Mononuclear cell (primary cell): Measurements from ENCODE around the gene SUN3. TPM values are rescaled to one million over a fixed set of nuclear protein-coding genes. Genes with fewer than 3 reads are reported as not detected.
"Not testable (repeated sequence)": the region's sequence is repeated elsewhere in the genome, so short reads cannot be mapped to it uniquely, and the experiment has no call there.

Source experiments
- H3K27me3 ChIP-seq: 2 replicates; pipeline ENCODE4 v1.6.0; 2011; ENCODE audit warnings: low read length, control low read depth; ENCODE audit not compliant: insufficient read depth
- H3K4me1 ChIP-seq: 2 replicates; pipeline ENCODE4 v1.5.1; 2011; ENCODE audit warnings: mild to moderate bottlenecking, low read length, control low read depth; ENCODE audit not compliant: insufficient read depth
- H3K4me3 ChIP-seq: 2 replicates; pipeline ENCODE4 v1.5.1; 2011; ENCODE audit warnings: mild to moderate bottlenecking, low read length, moderate library complexity
- H3K9me3 ChIP-seq: 2 replicates; pipeline ENCODE4 v1.5.1; 2011; ENCODE audit warnings: low read depth, mild to moderate bottlenecking, control low read depth, low read length
- total RNA-seq: library from RNA; depleted of rRNA; stranded (reverse); fragments of >200 nt; gene quantifications from one replicate; pipeline ENCODE4 v1.2.3, GENCODE V29; 2012

Gene SUN3
- total RNA-seq, 1 donor: 0.10 TPM

GRCh38 chr7:48004638-48005037 is 24.3 kb downstream of the SUN3 start:
- no peaks in the 10 kb centered on the region for H3K4me1 ChIP-seq
- H3K4me3 ChIP-seq: no peak overlapping the region
- no peaks in the 10 kb centered on the region for H3K27me3 ChIP-seq
- H3K9me3 ChIP-seq: no peaks in the 10 kb centered on the region

GRCh38 chr7:48004032-48004431 is 24.9 kb downstream of the SUN3 start:
- Histone ChIP-seq H3K9me3 (no peaks in the 10 kb centered on the region), H3K4me3 (no peak overlapping the region), H3K4me1 (no peaks in the 10 kb centered on the region), H3K27me3 (no peaks in the 10 kb centered on the region)

- H3K9me3 ChIP-seq, H3K27me3 ChIP-seq, H3K4me1 ChIP-seq, H3K4me3 ChIP-seq: not testable (repeated sequence)
Observed at GRCh38 chr7:48000164-48000563, 28.7 kb downstream of the SUN3 start.

- Histone ChIP-seq H3K4me1 (no peaks in the 10 kb centered on the region), H3K4me3 (no peak overlapping the region)
Observed at GRCh38 chr7:47999413-47999812, 29.5 kb downstream of the SUN3 start.

GRCh38 chr7:47992446-47992845 is 36.5 kb downstream of the SUN3 start:
- H3K9me3 ChIP-seq: no peaks in the 10 kb centered on the region
- no peaks in the 10 kb centered on the region for H3K27me3 ChIP-seq
- peak overlapping the region; percentile 50 for H3K4me3 ChIP-seq
- H3K4me1 ChIP-seq: peaks cover 13% of the 10 kb centered on the region

More at GRCh38 chr7:47999413-47999812, 29.5 kb downstream of the SUN3 start:
- no peaks in the 10 kb centered on the region for H3K9me3 ChIP-seq
- H3K27me3 ChIP-seq: no peaks in the 10 kb centered on the region

GRCh38 chr7:47991741-47992311 is 37.1 kb downstream of the SUN3 start:
- peak overlapping the region; percentile 50 for H3K4me3 ChIP-seq
- H3K9me3 ChIP-seq: no peaks in the 10 kb centered on the region
- H3K4me1 ChIP-seq: peaks cover 13% of the 10 kb centered on the region
- no peaks in the 10 kb centered on the region for H3K27me3 ChIP-seq

- H3K9me3 ChIP-seq: no peaks in the 10 kb centered on the region
- H3K4me1 ChIP-seq: peaks cover 13% of the 10 kb centered on the region
- H3K27me3 ChIP-seq: no peaks in the 10 kb centered on the region
- no peak overlapping the region for H3K4me3 ChIP-seq
Observed at GRCh38 chr7:47991270-47991669, 37.6 kb downstream of the SUN3 start.

- no peaks in the 10 kb centered on the region for H3K9me3 ChIP-seq
- H3K4me3 ChIP-seq: no peak overlapping the region
- peaks cover 13% of the 10 kb centered on the region for H3K4me1 ChIP-seq
- H3K27me3 ChIP-seq: no peaks in the 10 kb centered on the region
Observed at GRCh38 chr7:47990592-47990991, 38.3 kb downstream of the SUN3 start.

GRCh38 chr7:47989607-47990400 is 39.1 kb downstream of the SUN3 start:
- peaks cover 13% of the 10 kb centered on the region for H3K4me1 ChIP-seq
- not testable (repeated sequence) for H3K4me3 ChIP-seq, H3K27me3 ChIP-seq, H3K9me3 ChIP-seq

- Histone ChIP-seq H3K9me3 (no peaks in the 10 kb centered on the region), H3K4me3 (no peak overlapping the region), H3K27me3 (no peaks in the 10 kb centered on the region), H3K4me1 (peaks cover 13% of the 10 kb centered on the region)
Observed at GRCh38 chr7:47988496-47989386, 40.2 kb downstream of the SUN3 start.

- H3K27me3 ChIP-seq: no peaks in the 10 kb centered on the region
- H3K9me3 ChIP-seq: no peaks in the 10 kb centered on the region
- no peak overlapping the region for H3K4me3 ChIP-seq
- peaks cover 14% of the 10 kb centered on the region for H3K4me1 ChIP-seq
Observed at GRCh38 chr7:47982610-47983009, 46.3 kb downstream of the SUN3 start.

- H3K27me3 ChIP-seq, H3K4me3 ChIP-seq, H3K9me3 ChIP-seq: not testable (repeated sequence)
- H3K4me1 ChIP-seq: peaks cover 14% of the 10 kb centered on the region
Observed at GRCh38 chr7:47980648-47981047, 48.3 kb downstream of the SUN3 start.

GRCh38 chr7:47979832-47980181 is 49.1 kb downstream of the SUN3 start:
- no peaks in the 10 kb centered on the region for H3K27me3 ChIP-seq
- peaks cover 14% of the 10 kb centered on the region for H3K4me1 ChIP-seq
- H3K4me3 ChIP-seq: peak overlapping the region; percentile 65

GRCh38 chr7:47979145-47979831 is 49.6 kb downstream of the SUN3 start, which contains the start of gene HUS1:
Gene HUS1, minus strand, starts transcription at chr7:47979615. Its CDS starts 96 bp downstream, at chr7:47979519.
- H3K4me1 ChIP-seq: peaks cover 14% of the 10 kb centered on the region
- no peaks in the 10 kb centered on the region for H3K27me3 ChIP-seq
- H3K9me3 ChIP-seq: no peaks in the 10 kb centered on the region
- peak within 1 kb of the TSS; percentile 65 for H3K4me3 ChIP-seq

More at GRCh38 chr7:47979832-47980181, 49.1 kb downstream of the SUN3 start:
- H3K9me3 ChIP-seq: no peaks in the 10 kb centered on the region

- H3K4me1 ChIP-seq: peaks cover 14% of the 10 kb centered on the region
- H3K4me3 ChIP-seq: peak overlapping the region; percentile 65
- no peaks in the 10 kb centered on the region for H3K27me3 ChIP-seq
- no peaks in the 10 kb centered on the region for H3K9me3 ChIP-seq
Observed at GRCh38 chr7:47978790-47979144, 50.1 kb downstream of the SUN3 start.
